Fibroblast of skin of left biceps (primary cell): ENCODE measurements around the gene LINC01488.

Experiments
- DNase-seq, 2 experiments: peaks; one replicate each; pipeline ENCODE4 v3.0.0-alpha.2; 2013; ENCODE audit warnings: low read depth in 2 of 2

LINC01488 gene

DNA sequence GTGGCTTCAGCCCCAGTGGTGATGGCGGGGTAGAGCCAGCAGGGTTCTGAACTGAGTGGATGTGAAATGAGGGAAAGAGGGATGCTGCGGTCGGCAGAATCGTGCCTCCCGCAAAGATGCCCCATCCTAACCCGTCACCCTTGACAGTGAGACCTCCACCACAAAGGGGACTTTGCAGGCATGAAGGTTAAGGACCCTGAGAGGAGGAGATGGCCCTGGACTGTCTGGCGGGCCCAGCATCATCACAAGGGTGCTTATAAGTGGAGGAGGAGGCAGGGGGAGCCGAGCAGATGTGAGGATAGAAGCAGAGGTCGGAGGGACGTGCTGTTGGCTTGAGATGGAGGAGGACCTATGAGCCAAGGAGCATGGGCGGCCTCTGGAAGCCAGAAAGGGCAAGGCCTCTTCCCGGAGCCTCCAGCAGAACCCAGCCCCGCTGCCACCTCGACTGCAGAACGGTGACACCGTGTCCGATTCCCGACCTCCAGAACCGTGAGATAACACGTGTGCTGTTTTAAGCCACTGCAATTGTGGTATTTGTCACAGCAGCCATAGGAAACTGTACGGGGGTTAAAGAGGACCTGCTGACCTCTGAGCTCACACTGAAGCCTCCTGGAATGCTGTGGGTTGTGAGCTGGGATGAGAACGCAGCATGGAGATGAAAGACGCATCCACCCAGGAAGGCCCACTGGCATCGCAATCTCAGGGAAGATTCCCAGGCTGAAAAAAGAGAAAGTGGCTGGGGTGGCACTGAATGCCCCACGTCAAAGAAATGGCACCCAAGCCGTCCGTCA lies 10.9 kb downstream of the LINC01488 start:
- DNase-seq, result no peak

DNA sequence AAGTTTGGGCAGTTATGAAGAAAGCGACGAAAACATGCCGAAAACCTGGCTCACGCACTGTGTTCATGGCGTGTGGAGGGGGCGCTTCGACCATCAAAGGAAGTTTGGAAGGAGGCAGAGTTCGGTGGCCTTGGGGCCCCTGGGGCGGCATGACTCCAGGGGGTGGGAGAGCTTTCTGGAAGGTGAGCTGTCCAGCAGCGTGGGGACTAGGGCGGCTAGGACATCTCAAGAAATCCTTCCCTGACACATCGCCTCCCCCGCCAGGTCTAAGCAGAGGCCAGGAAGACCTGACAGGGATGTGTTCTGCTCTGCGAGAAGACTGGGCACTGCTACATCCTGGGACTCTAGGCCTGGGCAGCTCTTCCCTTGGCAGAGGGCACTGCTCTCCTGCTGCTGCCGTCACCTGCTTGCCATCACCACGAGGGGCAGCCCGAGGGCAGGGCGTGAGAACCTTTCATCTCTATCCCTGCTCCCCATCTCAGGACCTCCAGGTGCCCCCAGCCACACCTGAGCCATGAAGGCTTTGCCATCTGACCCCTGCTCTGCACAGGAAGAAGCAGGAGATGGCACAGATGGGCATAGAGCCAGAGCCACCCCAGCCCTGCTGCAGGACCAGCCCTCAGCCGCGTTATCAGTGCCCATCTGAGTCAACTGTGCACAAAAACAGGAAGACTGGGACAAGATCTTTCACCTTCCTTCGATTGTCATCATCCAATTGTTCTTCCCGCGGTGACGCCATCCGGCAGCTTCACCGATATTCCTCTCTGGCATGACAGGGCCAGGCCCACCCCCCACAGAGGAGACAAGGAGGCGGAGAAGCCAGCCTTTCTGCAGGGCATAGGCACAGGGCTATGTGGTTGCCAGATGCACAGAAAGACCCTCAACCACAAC lies 12.7 kb downstream of the LINC01488 start:
- DNase-seq, result no peak

DNA sequence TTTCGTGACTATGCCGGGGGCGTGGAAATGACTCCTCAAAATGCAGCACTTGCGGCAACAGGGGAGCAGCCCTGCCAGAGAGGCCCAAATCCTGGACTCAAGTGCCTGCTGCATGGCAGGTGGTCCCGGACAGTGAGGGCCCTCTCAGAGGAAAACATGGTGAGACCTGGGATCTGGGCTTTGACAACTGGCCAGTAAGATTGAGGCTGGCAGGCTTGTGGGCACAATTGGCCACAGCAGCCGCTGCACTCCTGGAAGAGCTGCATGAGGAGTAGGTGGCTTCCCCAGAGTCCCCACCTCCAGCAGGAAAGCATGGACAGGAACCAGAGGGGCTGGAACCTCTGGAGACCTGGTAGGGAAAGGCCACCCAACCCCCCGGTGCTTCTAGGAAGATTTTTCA lies 13.4 kb downstream of the LINC01488 start:
- no peak for DNase-seq

DNA sequence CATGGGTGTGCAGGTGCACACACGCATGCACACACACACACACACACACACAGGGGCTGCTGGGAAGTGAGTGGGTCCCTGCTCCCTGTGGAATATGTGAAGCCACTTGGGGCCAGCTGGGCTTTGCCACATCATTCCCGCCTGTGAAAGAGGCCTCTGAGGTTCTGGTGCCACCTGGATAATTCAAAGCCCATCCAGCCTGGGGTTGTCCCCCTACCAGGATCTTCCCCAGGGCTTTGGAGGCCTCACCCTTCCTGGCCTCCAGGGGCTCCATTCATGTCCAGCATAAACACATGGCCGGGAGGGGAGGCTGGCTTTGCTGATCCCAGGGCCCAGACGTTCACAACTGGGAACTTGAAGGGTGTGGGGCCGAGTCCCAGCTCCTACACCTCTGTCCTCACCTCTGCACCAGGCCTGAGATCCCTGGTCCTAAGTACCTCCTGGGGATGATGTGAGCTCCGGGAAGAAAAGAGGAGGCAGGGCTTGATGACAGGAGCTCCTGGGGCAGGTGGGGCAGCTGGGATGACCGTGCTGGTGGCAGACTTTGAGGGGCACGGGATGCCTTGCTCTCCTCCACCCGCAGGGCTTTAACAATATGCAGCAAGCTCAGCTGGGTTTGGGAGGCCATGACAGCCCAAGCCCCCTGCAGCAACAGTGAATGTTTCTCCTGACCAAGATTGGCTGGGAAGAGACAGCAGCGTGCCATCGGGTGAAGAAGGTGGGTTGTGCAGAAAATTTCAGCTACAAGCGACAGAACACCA lies 14.2 kb downstream of the LINC01488 start:
- DNase-seq, result no peak

DNA sequence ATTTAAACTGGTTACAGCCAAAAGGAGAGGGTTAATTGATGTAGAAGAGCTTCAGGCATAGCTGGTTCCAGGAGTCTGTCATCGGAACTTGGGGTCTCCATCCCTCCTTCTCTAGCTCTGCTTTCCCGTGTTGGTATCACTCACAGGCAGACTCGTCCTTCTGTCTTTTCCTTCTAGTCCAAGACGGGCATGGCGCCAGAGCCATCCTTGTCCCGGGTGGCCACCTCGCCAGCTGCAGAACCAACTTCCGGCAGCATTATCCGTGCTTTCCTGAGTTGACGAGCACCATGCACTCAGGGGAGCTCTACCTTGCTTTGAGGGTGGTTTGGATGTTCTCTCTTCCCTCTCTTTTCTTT lies 14.7 kb downstream of the LINC01488 start:
- DNase-seq, result no peak

DNA sequence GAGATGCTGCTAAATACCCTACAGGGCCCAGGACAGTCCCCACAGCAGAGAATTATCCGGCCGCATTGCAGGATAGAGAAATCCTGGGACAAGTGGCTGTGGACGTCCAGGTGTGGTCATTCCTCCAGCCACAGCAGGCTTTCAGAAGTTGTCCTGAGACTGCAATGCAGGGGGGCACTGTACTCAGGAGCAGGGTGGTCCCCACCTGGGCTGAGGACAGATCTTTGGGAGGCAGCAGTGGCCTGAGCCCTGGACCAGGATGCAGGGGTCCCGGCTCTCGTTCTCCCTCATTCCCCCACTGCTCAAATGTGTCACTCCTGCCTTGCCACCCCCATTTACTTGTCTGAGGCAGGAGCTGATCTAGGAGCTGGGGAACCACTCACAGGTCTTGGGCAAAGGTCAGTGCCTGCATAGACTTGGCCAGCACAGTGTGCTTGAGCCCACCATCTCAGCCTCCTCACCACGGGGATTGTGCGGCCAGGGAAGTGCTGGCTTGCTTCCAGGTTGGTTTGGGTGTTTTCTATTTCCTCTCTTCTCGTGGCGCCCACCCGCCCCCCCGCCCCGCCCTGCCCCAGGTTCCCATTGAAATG lies 15.3 kb downstream of the LINC01488 start:
- DNase-seq, result no peak

DNA sequence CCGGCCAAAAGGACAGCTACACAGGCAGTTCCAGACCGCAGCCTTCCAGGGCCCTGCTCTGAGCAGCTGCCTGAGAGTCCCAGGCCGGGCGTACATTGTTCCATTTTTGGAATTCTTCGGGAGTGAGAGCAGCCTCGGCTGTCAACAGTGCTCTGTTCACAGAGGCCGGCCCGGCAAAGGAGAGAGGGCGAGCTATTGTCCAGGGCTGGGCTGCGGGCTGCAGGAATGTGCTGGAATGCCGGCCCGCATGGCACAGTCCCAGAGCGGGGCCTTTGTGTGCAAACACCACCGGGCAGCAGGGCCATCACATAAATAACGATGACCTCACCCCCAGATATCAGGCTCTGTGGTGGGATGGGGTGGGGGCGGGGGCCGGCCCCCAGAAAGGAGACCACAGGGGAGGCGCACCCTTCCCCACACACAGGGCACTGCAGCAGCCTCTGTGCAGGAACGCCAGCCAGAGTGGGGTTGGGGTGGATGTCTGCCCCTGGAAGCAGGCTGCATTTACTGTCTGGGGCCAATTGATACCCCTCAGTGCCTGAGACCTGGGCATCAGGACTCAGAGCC lies 15.8 kb downstream of the LINC01488 start:
- DNase-seq, result peak; percentile 83 to 87

DNA sequence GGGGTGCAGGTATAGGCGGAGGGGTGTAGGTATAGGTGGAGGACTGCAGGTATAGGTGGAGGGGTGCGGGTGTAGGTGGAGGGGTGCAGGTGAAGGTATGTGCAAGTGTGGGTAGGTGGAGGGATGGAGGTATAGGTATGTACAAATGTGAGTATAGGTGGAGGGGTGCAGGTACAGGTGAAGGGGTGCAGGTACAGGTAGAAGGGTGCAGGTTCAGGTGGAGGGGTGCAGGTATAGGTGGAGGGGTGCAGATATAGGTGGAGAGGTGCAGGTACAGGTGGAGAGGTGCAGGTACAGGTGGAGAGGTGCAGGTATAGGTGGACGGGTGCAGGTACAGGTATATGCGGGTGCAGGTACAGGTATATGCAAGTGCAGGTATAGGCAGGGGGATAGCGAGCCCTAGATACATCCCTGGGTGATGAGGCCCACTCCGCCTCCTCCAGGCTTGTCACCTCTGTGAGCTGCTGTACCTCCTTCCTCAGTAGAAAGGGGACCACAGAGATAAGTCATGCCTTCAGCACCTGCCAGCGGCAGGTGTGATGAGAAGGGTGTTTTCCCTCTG lies 17.2 kb downstream of the LINC01488 start:
- DNase-seq, result no peak

DNA sequence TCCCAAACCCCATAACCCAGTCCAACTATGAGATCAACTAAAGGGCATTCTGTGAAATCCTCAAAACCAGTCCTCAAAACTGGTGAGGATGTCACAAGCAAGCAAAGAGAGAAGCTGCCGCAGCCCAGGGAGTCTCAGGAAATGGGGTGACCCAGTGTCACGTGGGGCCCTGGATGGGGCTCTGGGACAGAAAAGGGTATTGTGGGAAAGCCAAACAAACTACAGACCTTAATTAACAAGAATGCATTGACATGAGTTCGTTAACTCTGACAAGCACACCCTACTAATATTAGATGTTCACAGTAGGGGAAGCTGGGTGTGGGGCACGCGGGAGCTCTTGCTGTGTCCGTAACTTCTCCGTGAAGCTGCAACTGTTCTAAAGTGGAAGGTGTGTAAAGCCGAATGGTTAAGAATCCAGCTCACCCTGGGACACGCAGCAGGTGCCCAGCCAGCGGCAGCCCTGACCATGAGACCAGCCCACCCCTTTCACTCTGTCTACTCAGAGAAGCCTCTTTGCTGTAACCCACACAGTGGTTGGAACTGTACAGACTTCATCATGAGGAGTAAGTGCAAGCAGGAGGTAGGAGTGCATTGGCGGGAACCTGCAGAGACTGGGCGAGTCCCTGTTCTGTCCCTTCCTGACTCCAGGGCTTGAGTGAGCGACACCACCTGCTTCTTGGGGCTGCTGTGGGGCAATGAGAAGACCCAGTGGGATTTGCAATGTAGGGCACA lies 17.9 kb downstream of the LINC01488 start:
- DNase-seq, result no peak

DNA sequence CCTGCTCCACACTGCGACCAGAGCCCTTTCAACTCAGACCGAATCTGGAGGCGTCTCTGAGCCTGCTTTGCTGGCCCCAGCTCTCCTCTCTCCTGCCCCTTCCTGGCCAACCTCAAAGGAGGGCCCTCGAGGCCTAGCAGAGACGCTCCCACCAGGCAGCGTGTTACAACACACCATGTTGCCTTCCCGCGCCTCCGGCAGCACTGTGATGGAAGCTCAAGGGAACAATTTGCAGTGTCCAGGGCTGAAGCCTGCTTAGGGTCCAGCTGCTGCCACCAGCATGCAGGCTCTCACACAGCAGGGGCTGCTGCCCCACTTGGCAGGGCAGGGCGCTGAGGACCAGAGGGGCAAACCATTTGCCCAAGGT lies 18.4 kb downstream of the LINC01488 start:
- no peak for DNase-seq

DNA sequence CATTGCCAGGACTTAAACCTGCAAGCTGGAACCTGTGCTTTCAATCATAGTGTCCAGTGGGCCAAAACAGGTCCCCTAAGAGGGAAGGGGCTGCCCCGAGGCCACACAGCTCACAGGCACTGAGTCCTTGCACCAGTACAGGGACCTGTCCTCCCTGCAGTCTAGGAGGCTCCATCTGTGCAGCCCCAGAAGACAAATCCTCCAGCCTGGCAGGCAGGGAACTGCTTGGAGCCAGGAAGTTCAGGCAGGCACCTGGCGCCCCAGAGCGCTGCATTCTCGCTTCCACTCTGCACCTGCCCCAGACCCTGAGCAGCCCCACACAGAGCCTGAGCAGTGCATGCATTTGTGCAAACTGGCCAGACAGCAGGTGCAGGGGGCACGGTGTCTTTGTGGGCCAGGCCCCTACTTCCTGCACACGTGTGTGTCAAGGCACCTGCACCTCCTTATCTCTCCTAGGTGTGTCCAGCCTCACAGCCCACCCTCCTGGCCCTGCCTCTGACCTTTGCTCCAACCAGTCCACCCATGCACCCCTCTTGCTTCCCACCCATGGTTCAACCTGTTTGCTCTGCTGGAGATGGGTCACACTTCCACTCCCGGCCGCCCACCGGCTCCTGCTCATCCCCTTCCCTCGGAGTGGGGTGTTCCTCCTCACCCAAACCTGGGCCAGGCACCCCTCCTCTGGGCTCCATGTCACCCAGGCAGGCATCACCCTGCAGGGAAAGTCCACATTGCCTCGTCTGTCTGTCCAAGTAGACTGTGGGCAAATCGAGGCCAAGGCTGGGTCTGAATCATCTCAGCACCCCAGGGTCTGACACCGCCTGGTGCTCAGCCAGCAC lies 19.0 kb downstream of the LINC01488 start:
- DNase-seq, result no peak

DNA sequence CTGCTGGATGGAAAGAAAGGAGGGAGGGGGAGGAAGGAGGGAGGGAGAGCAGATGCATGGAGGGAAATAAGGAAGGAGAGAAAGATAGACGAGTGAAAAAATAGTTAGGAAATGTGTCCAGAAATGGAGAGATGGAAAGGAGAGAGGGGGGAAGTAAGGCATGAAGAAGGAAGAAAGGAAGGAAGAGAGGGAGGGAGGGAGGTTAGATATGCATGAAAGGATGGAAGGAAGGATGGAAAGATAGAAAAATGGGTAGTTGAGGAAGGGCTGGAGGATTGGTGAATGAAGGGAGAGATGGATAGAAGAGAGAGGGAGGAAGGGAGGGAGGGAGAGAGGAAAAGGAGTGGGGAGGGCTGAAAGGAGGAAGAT lies 19.6 kb downstream of the LINC01488 start:
- no peak for DNase-seq

DNA sequence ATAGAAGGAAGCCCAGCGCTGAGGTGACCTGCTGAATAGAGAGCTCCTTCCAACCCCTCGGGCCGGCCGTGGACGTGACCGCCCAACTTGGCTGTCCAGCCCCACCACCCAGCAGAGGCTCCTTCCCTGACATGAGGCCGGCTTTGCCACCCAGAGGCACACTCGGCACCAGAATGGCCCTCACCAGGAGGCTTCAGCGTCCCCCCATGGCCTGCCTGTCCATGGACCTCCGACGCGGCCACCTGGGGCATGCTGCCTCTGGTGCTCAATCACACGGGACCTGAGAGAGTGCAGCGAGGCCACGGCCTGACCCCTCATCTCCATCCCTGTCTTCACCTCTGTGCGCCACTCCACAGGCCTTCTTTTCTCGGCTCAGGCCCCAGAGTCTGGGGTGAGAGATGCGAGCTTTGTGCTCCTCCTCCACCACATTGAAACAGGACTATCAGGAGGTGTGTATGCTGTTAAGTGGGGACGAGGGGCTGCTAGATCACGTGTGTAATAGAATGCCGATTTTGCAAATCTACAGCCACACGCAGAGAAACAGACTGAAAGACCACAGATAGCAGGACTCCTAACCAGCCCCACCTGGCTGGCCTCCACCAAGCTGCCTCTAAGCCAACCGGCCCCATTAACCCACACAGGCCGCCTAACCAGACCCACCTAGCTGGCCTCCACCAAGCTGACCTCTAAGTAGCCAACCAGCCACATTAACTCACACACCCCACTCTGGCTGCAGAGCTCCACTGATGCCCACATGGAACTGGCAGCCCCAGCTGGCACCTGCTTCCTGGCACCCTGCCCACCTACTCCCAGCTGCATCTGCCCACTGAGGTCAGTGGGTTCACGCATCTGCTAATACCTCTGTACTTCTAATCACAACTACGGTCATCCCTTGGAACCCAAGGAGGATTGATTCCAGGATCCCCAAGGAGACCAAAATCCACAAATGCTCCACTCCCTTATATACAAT lies 20.7 kb downstream of the LINC01488 start:
- no peak for DNase-seq

DNA sequence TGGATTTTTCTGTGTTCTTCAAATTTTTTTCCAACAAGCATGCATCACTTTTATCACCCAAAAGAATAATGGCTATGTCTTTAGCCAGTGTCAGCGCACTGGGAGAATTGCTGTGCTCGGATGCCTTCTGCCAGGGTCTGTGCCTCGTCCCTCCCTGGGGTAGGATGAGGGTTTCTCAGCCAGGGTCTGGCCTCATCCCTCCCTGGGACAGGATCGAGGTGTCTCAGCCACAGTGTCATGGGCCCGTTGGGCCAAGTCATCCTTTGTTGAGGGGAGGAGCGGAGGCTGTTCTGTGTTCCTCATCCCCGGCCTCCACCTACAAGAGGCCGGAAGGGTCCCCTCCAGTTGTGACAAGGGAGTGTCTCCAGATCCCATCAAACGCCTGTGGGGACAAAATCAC lies 22.7 kb downstream of the LINC01488 start:
- DNase-seq, result no peak

DNA sequence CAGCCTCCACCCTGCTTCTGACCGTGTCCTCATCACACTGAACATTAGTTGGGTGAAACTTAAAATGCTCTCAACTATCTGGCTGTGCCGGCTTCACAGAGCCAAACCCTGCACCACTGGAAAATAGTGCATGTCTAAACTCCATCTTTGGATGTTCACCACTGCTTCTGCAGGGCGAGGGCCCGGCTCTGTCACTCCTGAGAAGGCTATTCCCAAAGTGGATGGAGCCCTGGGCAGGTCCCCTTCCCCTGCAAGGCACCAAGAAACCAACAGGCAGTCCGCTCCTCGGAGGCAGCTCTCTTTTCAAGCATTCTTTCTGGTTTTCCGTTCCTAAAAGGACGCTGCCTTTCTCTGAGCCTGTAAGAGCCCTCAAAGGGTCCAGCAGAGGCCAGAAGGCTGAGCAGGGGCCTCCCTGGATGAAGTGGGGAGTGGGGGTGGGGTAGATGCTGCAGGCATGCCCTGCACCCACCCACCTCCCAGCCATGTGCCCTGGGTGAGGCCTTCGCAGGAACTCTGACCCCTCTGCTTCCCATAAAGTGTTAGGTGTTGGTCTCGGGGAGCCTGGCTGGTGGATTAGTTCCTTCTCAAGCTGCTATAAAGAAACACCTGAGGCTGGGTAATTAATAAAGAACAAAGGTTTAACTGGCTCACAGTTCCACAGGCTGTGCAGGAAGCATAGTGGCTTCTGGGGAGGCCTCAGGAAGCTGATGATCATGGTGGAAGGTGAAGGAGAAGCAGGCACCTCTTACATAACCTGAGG lies 23.3 kb downstream of the LINC01488 start:
- no peak for DNase-seq

DNA sequence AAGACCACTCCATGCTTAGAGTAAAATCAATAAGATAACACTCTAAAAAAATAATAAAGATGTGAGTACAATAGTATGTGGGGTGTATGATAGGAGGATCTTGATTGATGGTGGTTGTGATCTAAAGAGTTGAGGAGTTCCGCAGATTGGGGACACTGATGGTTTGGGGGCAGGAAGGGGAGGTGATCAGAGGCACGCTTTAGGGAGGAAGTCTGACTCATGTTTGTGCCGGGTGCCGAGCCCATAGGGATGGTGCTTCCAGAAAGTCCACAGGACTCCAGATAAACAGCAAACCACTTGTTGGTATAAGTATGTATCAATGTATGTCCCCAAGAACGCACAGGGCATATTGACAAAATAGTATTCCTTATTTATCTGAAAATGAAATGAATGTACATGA lies 27.5 kb downstream of the LINC01488 start:
- DNase-seq, result no peak

DNA sequence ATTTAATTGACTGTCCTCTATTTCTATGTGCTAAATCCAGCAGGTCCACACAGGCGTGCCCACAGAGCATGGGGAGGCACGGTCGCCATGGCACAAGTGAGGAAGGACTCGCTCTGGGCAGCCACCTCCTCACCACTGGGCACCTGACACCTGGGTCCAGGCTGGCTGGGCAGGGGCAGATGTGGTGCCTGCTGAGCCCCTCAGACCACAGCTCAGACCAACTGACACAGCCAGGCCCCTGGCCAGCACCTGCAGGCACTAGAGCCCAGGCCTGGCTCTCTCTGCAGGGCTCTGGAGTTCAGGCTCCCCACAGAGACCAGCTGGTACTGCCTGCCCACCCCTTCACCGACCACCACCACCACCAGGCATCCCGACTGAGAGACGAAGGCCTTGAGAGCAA lies 27.9 kb downstream of the LINC01488 start:
- no peak for DNase-seq

DNA sequence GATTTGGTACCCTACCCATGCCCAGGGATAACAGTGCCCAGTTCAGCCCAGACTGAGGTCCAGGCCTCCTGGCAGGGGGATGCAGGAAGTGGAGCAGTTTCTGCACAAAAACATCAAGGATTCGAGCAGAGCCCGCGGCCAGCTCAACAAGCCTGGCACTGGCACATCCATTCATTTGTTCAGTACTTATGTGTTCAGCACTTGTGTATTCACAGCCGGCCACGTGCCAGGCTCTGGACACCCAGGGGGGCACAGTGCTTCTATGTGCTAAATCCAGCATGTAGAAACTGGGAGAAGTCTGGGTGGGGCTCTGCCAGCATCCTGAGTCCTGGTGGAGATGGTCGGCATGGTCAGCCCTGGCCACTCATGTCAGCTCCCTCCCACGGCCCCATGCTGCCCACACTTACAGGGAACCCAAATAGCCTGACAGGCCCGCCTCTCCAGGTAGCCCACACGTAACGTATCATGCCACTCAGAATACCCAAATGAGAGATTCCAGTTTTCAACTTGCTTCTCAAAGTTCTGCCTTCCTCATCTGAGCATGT lies 28.5 kb downstream of the LINC01488 start:
- DNase-seq, result no peak
